GM18511 (cell line): ENCODE results near the gene TSPOAP1.

Experiments used
- ATAC-seq: cut with Tn5 transposase; IDR thresholded peaks from one replicate; pipeline ENCODE4 v1.9.1; 2021; ENCODE audit warnings: mild to moderate bottlenecking, moderate library complexity; ENCODE audit not compliant: unreplicated experiment

Gene TSPOAP1

GRCh38 chr17:58340405-58340876 is 11.8 kb upstream of the TSPOAP1 start:
- ATAC-seq = no peak

- ATAC-seq = no peak
These were observed 11.3 kb upstream of the TSPOAP1 start for GRCh38 chr17:58339755-58340404.

GRCh38 chr17:58338841-58339754 is 10.5 kb upstream of the TSPOAP1 start:
- ATAC-seq = peak; percentile 36

GRCh38 chr17:58338454-58338840 is 9.9 kb upstream of the TSPOAP1 start:
- peak; percentile 1 for ATAC-seq

- peak; percentile 62 for ATAC-seq
These were observed 9.2 kb upstream of the TSPOAP1 start for GRCh38 chr17:58337600-58338453.

- no peak for ATAC-seq
These were observed 8.6 kb upstream of the TSPOAP1 start for GRCh38 chr17:58337210-58337599.

- no peak for ATAC-seq
These were observed 8.0 kb upstream of the TSPOAP1 start for GRCh38 chr17:58336456-58337209.

- no peak for ATAC-seq
These were observed 7.3 kb upstream of the TSPOAP1 start for GRCh38 chr17:58335779-58336455.

- ATAC-seq = no peak
These were observed 6.6 kb upstream of the TSPOAP1 start for GRCh38 chr17:58335061-58335731.

- ATAC-seq = no peak
These were observed 6.1 kb upstream of the TSPOAP1 start for GRCh38 chr17:58334661-58335060.

GRCh38 chr17:58334256-58334655 is 5.7 kb upstream of the TSPOAP1 start:
- ATAC-seq = no peak

GRCh38 chr17:58333736-58334207 is 5.2 kb upstream of the TSPOAP1 start:
- ATAC-seq = no peak

- no peak for ATAC-seq
These were observed 4.5 kb upstream of the TSPOAP1 start for GRCh38 chr17:58332778-58333735.

- ATAC-seq = no peak
These were observed 3.5 kb upstream of the TSPOAP1 start for GRCh38 chr17:58331815-58332777.

- no peak for ATAC-seq
These were observed 2.6 kb upstream of the TSPOAP1 start for GRCh38 chr17:58330997-58331814.

GRCh38 chr17:58330538-58330996 is 2.0 kb upstream of the TSPOAP1 start:
- ATAC-seq = no peak
